ENCODE measurements around the gene TDRD12. TPM values are rescaled to one million over a fixed set of nuclear protein-coding genes. Genes with fewer than 3 reads are reported as not detected.
"Not testable (repeated sequence)": the region's sequence is repeated elsewhere in the genome, so short reads cannot be mapped to it uniquely, and the experiment has no call there.

TDRD12 gene
- total RNA-seq, 1 experiment from 2014 or later = not detected

- H3K79me2 ChIP-seq (ENCODE audit: low read length); H3K36me3 ChIP-seq (ENCODE audit: insufficient read depth, low read length); H4K20me1 ChIP-seq (ENCODE audit: insufficient read depth, low read depth, low read length); H3K9me3 ChIP-seq (ENCODE audit: low read length); H3K4me3 ChIP-seq (ENCODE audit: low read length); H2AFZ ChIP-seq (ENCODE audit: low read length); H3K4me2 ChIP-seq (ENCODE audit: low read depth, low read length, poor library complexity, severe bottlenecking); H3K27ac ChIP-seq (ENCODE audit: low read length); H3K4me1 ChIP-seq (ENCODE audit: low read length); H3K9me2 ChIP-seq (replicated peaks; ENCODE audit: insufficient read depth, low read length); DNase-seq; H3K27me3 ChIP-seq (ENCODE audit: low read length); H3K9ac ChIP-seq (ENCODE audit: low read length): not testable (repeated sequence)
Observed at GRCh38 chr19:32867436-32867835, 147.9 kb downstream of the TDRD12 start.

DNA sequence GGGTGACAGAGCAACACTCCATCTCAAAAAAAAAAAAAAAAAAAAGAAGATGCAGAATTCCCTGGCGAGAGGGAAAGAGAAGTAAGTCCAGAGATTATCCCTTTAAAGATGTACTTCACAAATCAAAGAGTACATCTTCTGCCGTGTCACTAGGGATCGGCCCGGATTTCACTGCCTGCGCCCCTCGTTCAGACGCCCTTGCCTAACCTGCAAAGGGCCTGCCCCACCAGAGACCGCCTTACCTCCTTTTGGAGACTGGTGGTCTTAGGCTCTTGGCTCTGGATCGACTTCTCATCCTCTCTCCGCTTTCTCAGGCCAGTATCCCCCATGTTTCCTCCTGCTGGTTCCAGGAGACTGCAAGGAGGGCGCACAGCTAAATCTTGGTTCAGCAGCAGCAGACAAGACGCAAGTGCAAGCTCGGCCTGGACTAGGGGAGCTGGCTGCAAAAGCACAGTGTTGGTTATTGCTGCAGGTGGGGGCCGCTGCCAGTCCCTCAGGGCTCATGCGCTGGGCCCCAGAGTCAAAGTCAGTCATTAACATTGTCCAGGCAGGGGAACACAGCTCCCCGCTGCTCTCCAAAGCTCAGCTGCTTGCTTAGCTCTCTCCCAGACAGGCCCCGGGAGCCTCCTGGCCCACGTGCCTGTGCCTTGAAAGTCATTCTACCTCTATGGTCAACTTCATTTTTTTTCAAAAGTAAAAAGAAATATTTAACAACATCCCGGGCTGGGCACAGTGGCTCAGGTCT lies 148.8 kb downstream of the TDRD12 start:
- H3K9ac ChIP-seq (ENCODE audit: low read length) = no peak overlapping the region
- no peaks in the 10 kb centered on the region for H3K27me3 ChIP-seq (ENCODE audit: low read length)
- H2AFZ ChIP-seq (ENCODE audit: low read length) = no peak overlapping the region
- H3K9me2 ChIP-seq (replicated peaks; ENCODE audit: insufficient read depth, low read length) = no peaks in the 10 kb centered on the region
- H4K20me1 ChIP-seq (ENCODE audit: insufficient read depth, low read depth, low read length) = no peaks in the 10 kb centered on the region
- no peaks in the 10 kb centered on the region for H3K9me3 ChIP-seq (ENCODE audit: low read length)
- H3K36me3 ChIP-seq (ENCODE audit: insufficient read depth, low read length) = no peaks in the 10 kb centered on the region
- no peak overlapping the region for H3K4me3 ChIP-seq (ENCODE audit: low read length)
- H3K27ac ChIP-seq (ENCODE audit: low read length) = no peak overlapping the region
- no peak overlapping the region for H3K4me2 ChIP-seq (ENCODE audit: low read depth, low read length, poor library complexity, severe bottlenecking)
- H3K4me1 ChIP-seq (ENCODE audit: low read length) = peaks cover 4% of the 10 kb centered on the region
- no peak for DNase-seq
- H3K79me2 ChIP-seq (ENCODE audit: low read length) = no peaks in the 10 kb centered on the region

DNA sequence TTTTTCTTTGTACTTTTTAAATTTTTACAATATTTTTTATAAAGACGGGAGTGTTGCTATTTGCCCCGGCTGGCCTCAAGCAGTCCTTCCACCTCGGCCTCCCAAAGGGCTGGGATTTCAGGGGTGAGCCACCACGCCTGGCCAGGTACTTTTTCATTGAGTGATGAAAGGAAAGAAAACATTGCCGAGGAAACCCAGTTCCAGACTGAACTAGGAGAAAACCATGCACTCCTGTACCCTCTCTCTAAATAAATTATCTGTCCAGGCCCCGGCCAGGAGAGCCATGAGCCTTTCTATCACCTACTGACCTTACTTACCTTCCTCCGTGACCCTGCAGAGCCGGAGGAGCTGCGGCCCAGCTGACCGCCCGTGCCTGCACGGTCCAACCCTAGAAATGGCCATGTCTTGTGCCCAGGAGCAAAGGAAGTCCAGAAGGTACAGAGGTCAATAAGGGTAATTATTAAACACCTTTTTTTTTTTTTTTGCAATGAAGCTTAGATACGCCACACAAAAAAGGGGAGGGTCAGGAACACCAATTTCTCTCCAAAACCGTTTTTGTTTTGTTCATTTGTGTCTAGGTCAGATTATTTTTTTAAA lies 149.9 kb downstream of the TDRD12 start, which contains the start of gene SLC7A9:
Gene SLC7A9 (minus strand): TSS at position 399 of the 597 bp plus-strand sequence. CDS start 1,233 bp downstream, outside the sequence.
- peaks cover 4% of the 10 kb centered on the region for H3K4me1 ChIP-seq (ENCODE audit: low read length)
- H3K9me3 ChIP-seq (ENCODE audit: low read length) = no peaks in the 10 kb centered on the region
- no peaks in the 10 kb centered on the region for H3K9me2 ChIP-seq (replicated peaks; ENCODE audit: insufficient read depth, low read length)
- no peaks in the 10 kb centered on the region for H3K27me3 ChIP-seq (ENCODE audit: low read length)
- no peak within 1 kb of the TSS for H3K4me3 ChIP-seq (ENCODE audit: low read length)
- no peaks in the 10 kb centered on the region for H3K36me3 ChIP-seq (ENCODE audit: insufficient read depth, low read length)
- no peak within 1 kb of the TSS for H3K27ac ChIP-seq (ENCODE audit: low read length)
- H2AFZ ChIP-seq (ENCODE audit: low read length) = no peak within 1 kb of the TSS
- H3K9ac ChIP-seq (ENCODE audit: low read length) = no peak within 1 kb of the TSS
- no peak within 1 kb of the TSS for H3K4me2 ChIP-seq (ENCODE audit: low read depth, low read length, poor library complexity, severe bottlenecking)
- DNase-seq = no peak
- H3K79me2 ChIP-seq (ENCODE audit: low read length) = no peaks in the 10 kb centered on the region
- no peaks in the 10 kb centered on the region for H4K20me1 ChIP-seq (ENCODE audit: insufficient read depth, low read depth, low read length)

DNA sequence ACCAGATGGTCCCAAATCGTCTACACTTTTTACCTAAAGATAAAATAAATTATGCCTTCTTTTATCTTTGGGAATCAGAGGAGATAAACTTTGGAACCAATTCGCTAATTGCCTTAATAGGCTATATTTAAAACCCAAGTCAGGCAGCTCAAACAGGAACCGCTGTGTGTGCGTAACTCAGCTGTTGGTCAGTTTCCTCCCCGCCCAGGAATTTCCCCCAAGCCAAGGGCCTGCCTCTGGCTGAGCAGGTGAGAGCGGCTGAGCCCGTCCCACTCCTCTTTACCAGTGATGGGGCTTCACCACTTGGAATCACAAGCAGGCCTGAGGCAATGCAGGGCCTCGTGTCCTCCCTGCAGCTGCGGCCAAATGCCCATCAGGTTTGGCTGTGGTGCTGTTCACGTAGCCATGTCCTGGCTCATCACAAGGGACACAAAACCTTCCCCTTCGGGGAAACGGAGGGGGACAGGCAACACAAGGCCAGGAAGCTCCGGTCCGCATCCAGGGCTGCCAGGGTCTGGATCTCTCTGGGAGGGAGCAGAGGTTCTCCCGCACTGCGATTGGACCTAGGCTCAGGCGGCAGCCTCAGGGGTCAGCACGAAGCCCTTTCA lies 150.5 kb downstream of the TDRD12 start:
- Histone ChIP-seq H3K9me2 (replicated peaks; ENCODE audit: insufficient read depth, low read length) (no peaks in the 10 kb centered on the region), H3K27ac (ENCODE audit: low read length) (no peak overlapping the region), H4K20me1 (ENCODE audit: insufficient read depth, low read depth, low read length) (no peaks in the 10 kb centered on the region), H3K9ac (ENCODE audit: low read length) (no peak overlapping the region), H3K79me2 (ENCODE audit: low read length) (no peaks in the 10 kb centered on the region), H3K36me3 (ENCODE audit: insufficient read depth, low read length) (no peaks in the 10 kb centered on the region), H2AFZ (ENCODE audit: low read length) (no peak overlapping the region), H3K27me3 (ENCODE audit: low read length) (no peaks in the 10 kb centered on the region), H3K4me1 (ENCODE audit: low read length) (peaks cover 4% of the 10 kb centered on the region), H3K9me3 (ENCODE audit: low read length) (no peaks in the 10 kb centered on the region), H3K4me2 (ENCODE audit: low read depth, low read length, poor library complexity, severe bottlenecking) (no peak overlapping the region), H3K4me3 (ENCODE audit: low read length) (no peak overlapping the region)
- no peak for DNase-seq

DNA sequence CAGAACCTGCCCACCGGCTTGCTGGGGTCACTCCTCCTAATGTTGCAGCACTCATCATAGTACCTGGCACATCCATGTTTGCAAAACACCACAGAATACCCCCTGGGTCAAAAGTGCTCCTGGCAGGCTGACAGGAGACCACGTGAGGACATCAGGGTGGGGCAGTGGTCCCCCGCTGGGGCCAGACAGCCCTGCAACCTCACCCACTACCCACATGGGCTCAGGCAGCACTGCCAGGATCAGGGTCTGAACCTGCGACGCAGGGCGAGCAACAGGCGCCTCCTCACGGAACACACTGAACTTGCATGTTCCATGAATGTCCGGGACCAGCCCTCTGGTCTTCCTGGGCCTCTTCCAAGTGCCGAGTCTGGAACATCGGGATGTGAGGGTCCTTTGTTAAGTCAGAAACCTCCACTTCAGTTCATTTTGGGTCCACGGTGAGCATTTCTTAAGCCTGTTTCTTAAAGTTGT lies 151.4 kb downstream of the TDRD12 start:
- Histone ChIP-seq H3K27me3 (ENCODE audit: low read length) (no peaks in the 10 kb centered on the region), H3K4me2 (ENCODE audit: low read depth, low read length, poor library complexity, severe bottlenecking) (no peak overlapping the region), H3K36me3 (ENCODE audit: insufficient read depth, low read length) (no peaks in the 10 kb centered on the region), H2AFZ (ENCODE audit: low read length) (no peak overlapping the region), H3K9ac (ENCODE audit: low read length) (no peak overlapping the region), H3K27ac (ENCODE audit: low read length) (no peak overlapping the region), H3K79me2 (ENCODE audit: low read length) (no peaks in the 10 kb centered on the region), H3K9me2 (replicated peaks; ENCODE audit: insufficient read depth, low read length) (no peaks in the 10 kb centered on the region), H4K20me1 (ENCODE audit: insufficient read depth, low read depth, low read length) (no peaks in the 10 kb centered on the region), H3K4me1 (ENCODE audit: low read length) (peaks cover 1% of the 10 kb centered on the region), H3K9me3 (ENCODE audit: low read length) (no peaks in the 10 kb centered on the region), H3K4me3 (ENCODE audit: low read length) (no peak overlapping the region)
- no peak for DNase-seq

GRCh38 chr19:32872391-32872790 lies 152.8 kb downstream of the TDRD12 start:
- Histone ChIP-seq H3K9me3 (ENCODE audit: low read length) (no peaks in the 10 kb centered on the region), H2AFZ (ENCODE audit: low read length) (no peak overlapping the region), H3K36me3 (ENCODE audit: insufficient read depth, low read length) (no peaks in the 10 kb centered on the region), H3K4me2 (ENCODE audit: low read depth, low read length, poor library complexity, severe bottlenecking) (no peak overlapping the region), H3K27ac (ENCODE audit: low read length) (no peak overlapping the region), H4K20me1 (ENCODE audit: insufficient read depth, low read depth, low read length) (no peaks in the 10 kb centered on the region), H3K27me3 (ENCODE audit: low read length) (no peaks in the 10 kb centered on the region), H3K9me2 (replicated peaks; ENCODE audit: insufficient read depth, low read length) (no peaks in the 10 kb centered on the region), H3K79me2 (ENCODE audit: low read length) (no peaks in the 10 kb centered on the region), H3K9ac (ENCODE audit: low read length) (no peak overlapping the region), H3K4me1 (ENCODE audit: low read length) (no peaks in the 10 kb centered on the region), H3K4me3 (ENCODE audit: low read length) (no peak overlapping the region)
- DNase-seq = no peak

DNA sequence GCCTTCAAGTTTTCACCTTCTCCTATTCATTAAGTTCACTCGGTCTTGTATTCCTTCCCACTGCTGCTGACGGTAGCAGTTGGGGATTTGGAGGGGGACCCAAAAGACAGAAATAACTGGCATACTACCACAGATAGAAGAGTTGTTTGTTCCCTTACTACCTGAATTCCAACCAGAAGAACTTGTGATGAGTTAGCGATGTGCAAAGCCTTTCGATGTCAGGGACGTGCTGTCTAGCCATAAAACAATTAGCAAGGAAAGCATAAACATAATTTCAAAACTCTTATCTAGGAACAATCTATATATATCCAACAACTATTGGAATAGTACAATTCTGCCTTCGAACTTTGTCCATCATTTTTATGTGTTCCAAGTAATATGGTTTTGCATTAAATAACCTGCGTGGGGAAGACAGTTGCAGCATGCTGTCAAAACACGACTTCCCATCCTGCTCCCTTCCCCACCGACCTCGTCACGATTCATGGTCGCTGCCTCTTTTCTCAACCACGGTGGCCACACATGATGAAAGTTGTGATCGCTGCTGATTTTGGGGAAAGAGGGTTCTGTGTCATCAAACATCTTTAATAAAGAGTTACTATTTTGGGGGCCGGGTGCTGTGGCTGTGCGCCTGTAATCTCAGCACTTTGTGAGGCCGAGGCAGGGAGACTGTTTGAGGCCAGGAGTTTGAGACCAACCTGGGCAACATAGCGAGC lies 153.8 kb downstream of the TDRD12 start:
- Histone ChIP-seq H3K9me2 (replicated peaks; ENCODE audit: insufficient read depth, low read length) (no peaks in the 10 kb centered on the region), H4K20me1 (ENCODE audit: insufficient read depth, low read depth, low read length) (no peaks in the 10 kb centered on the region), H3K4me3 (ENCODE audit: low read length) (no peak overlapping the region), H2AFZ (ENCODE audit: low read length) (no peak overlapping the region), H3K27ac (ENCODE audit: low read length) (no peak overlapping the region), H3K4me2 (ENCODE audit: low read depth, low read length, poor library complexity, severe bottlenecking) (no peak overlapping the region), H3K9ac (ENCODE audit: low read length) (no peak overlapping the region), H3K36me3 (ENCODE audit: insufficient read depth, low read length) (no peaks in the 10 kb centered on the region), H3K27me3 (ENCODE audit: low read length) (no peaks in the 10 kb centered on the region), H3K79me2 (ENCODE audit: low read length) (no peaks in the 10 kb centered on the region), H3K9me3 (ENCODE audit: low read length) (no peaks in the 10 kb centered on the region), H3K4me1 (ENCODE audit: low read length) (no peaks in the 10 kb centered on the region)
- DNase-seq = no peak

GRCh38 chr19:32874605-32875004 lies 155.0 kb downstream of the TDRD12 start:
- H3K79me2 ChIP-seq (ENCODE audit: low read length) = no peaks in the 10 kb centered on the region

More at GRCh38 chr19:32874605-32875004, 155.0 kb downstream of the TDRD12 start:
- Histone ChIP-seq H3K4me1 (ENCODE audit: low read length) (no peaks in the 10 kb centered on the region), H3K4me2 (ENCODE audit: low read depth, low read length, poor library complexity, severe bottlenecking) (no peak overlapping the region), H3K9ac (ENCODE audit: low read length) (no peak overlapping the region), H3K27me3 (ENCODE audit: low read length) (no peaks in the 10 kb centered on the region), H3K36me3 (ENCODE audit: insufficient read depth, low read length) (no peaks in the 10 kb centered on the region), H3K27ac (ENCODE audit: low read length) (no peak overlapping the region), H4K20me1 (ENCODE audit: insufficient read depth, low read depth, low read length) (no peaks in the 10 kb centered on the region), H3K4me3 (ENCODE audit: low read length) (no peak overlapping the region), H3K9me2 (replicated peaks; ENCODE audit: insufficient read depth, low read length) (no peaks in the 10 kb centered on the region), H2AFZ (ENCODE audit: low read length) (no peak overlapping the region), H3K9me3 (ENCODE audit: low read length) (no peaks in the 10 kb centered on the region)
- DNase-seq = no peak

All from Karpas-422 (cell line).